Colonic mucosa (tissue), 4 donors: ENCODE measurements around the gene TENM4. TPM values are rescaled to one million over a fixed set of nuclear protein-coding genes. Genes with fewer than 3 reads are reported as not detected.

Experiments used
- DNase-seq: peaks from one replicate; pipeline ENCODE4 v3.0.0-alpha.2; 2020
- H3K27ac ChIP-seq: fragments of 200-600 bp; one replicate; pipeline ENCODE4 v1.8.0; 2021
- H3K27me3 ChIP-seq: fragments of 200-600 bp; one replicate; pipeline ENCODE4 v1.8.0; 2021
- H3K36me3 ChIP-seq: fragments of 200-600 bp; one replicate; pipeline ENCODE4 v1.8.0; 2021
- H3K4me1 ChIP-seq: fragments of 200-600 bp; one replicate; pipeline ENCODE4 v1.8.0; 2021; ENCODE audit warnings: mild to moderate bottlenecking
- H3K4me3 ChIP-seq: fragments of 200-600 bp; one replicate; pipeline ENCODE4 v1.8.0; 2021
- H3K9ac ChIP-seq, 2 donors: one replicate each; pipeline ENCODE4 v1.7.0; 2013; ENCODE audit warnings: control low read depth in 2 of 2, low read depth in 2 of 2, low read length in 2 of 2
- H3K9me3 ChIP-seq: fragments of 200-600 bp; one replicate; pipeline ENCODE4 v1.8.0; 2021
- CTCF ChIP-seq: fragments of 200-600 bp; IDR thresholded peaks from one replicate; pipeline ENCODE4 v1.8.0; 2022; ENCODE audit warnings: antibody characterized with exemption, mild to moderate bottlenecking
- intact Hi-C: fragments of 100-400 bp; cut with DNase I; formaldehyde crosslinking; loops from one replicate; pipeline ENCODE4 v1.14.1; 2022
- total RNA-seq, 2 donors: library from RNA; stranded (reverse); fragmentation: NEBNext Ultra II Directional in 1 of 2; extraction: Animal tissue kit (Norgen Biotek cat#: 25700) in 1 of 2; gene quantifications; one replicate each; pipeline ENCODE4 v1.2.1, GENCODE V29; 2021
- donor health status: healthy.
- donor health status: DM: no; HTN: no; CAD: no.
- donor health status: DM: no; HTN: no; CAD: no.

TENM4 gene
- total RNA-seq, 2 donors from 2014 or later: 0.48 to 1.2 TPM

GRCh38 chr11:79019975-79020374 is 420.9 kb downstream of the TENM4 start:
- Histone ChIP-seq H3K9me3 (no peaks in the 10 kb centered on the region), H3K4me1 (no peaks in the 10 kb centered on the region), H3K27ac (no peak overlapping the region), H3K9ac (no peak overlapping the region), H3K4me3 (no peak overlapping the region), H3K36me3 (no peaks in the 10 kb centered on the region), H3K27me3 (no peaks in the 10 kb centered on the region)
- intact Hi-C loops: no loop called here
- no peak for TF ChIP-seq CTCF
- DNase-seq: no peak

- H3K4me1 ChIP-seq: no peaks in the 10 kb centered on the region
- no peak overlapping the region for H3K27ac ChIP-seq
- DNase-seq: no peak
- H3K4me3 ChIP-seq: no peak overlapping the region
- no peaks in the 10 kb centered on the region for H3K36me3 ChIP-seq
- H3K27me3 ChIP-seq: no peaks in the 10 kb centered on the region
- no peak for TF ChIP-seq CTCF
- intact Hi-C loops: no loop called here
- H3K9me3 ChIP-seq: no peaks in the 10 kb centered on the region
- H3K9ac ChIP-seq: no peak overlapping the region
These were observed 421.6 kb downstream of the TENM4 start for GRCh38 chr11:79019277-79019676.

GRCh38 chr11:79018371-79018849 is 422.4 kb downstream of the TENM4 start:
- Histone ChIP-seq H3K4me3 (no peak overlapping the region), H3K36me3 (no peaks in the 10 kb centered on the region), H3K9me3 (no peaks in the 10 kb centered on the region), H3K9ac (no peak overlapping the region), H3K27ac (no peak overlapping the region), H3K27me3 (no peaks in the 10 kb centered on the region), H3K4me1 (no peaks in the 10 kb centered on the region)
- DNase-seq: no peak
- intact Hi-C loops: no loop called here
- no peak for TF ChIP-seq CTCF

GRCh38 chr11:79017811-79018210 is 423.0 kb downstream of the TENM4 start:
- Histone ChIP-seq H3K9ac (no peak overlapping the region), H3K4me1 (no peaks in the 10 kb centered on the region), H3K27me3 (no peaks in the 10 kb centered on the region), H3K4me3 (no peak overlapping the region), H3K36me3 (no peaks in the 10 kb centered on the region), H3K27ac (no peak overlapping the region), H3K9me3 (no peaks in the 10 kb centered on the region)
- intact Hi-C loops: no loop called here
- no peak for DNase-seq
- TF ChIP-seq CTCF: no peak

GRCh38 chr11:79013509-79013908 is 427.3 kb downstream of the TENM4 start:
- intact Hi-C loops: no loop called here
- Histone ChIP-seq H3K9ac (no peak overlapping the region), H3K27me3 (no peaks in the 10 kb centered on the region), H3K27ac (no peak overlapping the region), H3K36me3 (no peaks in the 10 kb centered on the region), H3K4me1 (no peaks in the 10 kb centered on the region), H3K4me3 (no peak overlapping the region), H3K9me3 (no peaks in the 10 kb centered on the region)
- TF ChIP-seq CTCF: no peak
- DNase-seq: no peak

- TF ChIP-seq CTCF: no peak
- Histone ChIP-seq H3K36me3 (no peaks in the 10 kb centered on the region), H3K9ac (no peak overlapping the region), H3K27me3 (no peaks in the 10 kb centered on the region), H3K27ac (no peak overlapping the region), H3K4me3 (no peak overlapping the region), H3K4me1 (no peaks in the 10 kb centered on the region), H3K9me3 (no peaks in the 10 kb centered on the region)
- intact Hi-C loops: no loop called here
- DNase-seq: no peak
These were observed 429.5 kb downstream of the TENM4 start for GRCh38 chr11:79011357-79011756.
